BLaER1 (cell line): ENCODE results near the gene KIAA1217.

ENCODE experiments used
- H3K27ac ChIP-seq: shearing (Covaris generic); formaldehyde crosslinking; 2 replicates; pipeline ENCODE4 v1.8.1; 2022
- H3K27me3 ChIP-seq: shearing (Covaris generic); formaldehyde crosslinking; 2 replicates; pipeline ENCODE4 v1.8.1; 2022
- H3K36me3 ChIP-seq: shearing (Covaris generic); formaldehyde crosslinking; 2 replicates; pipeline ENCODE4 v1.8.1; 2022
- H3K4me1 ChIP-seq: shearing (Covaris generic); formaldehyde crosslinking; 2 replicates; pipeline ENCODE4 v1.8.1; 2022
- H3K4me2 ChIP-seq: shearing (Covaris generic); formaldehyde crosslinking; 2 replicates; pipeline ENCODE4 v1.8.1; 2022
- H3K4me3 ChIP-seq: shearing (Covaris generic); formaldehyde crosslinking; 2 replicates; pipeline ENCODE4 v1.8.1; 2022
- H3K9ac ChIP-seq: shearing (Covaris generic); formaldehyde crosslinking; 2 replicates; pipeline ENCODE4 v1.8.1; 2022
- H3K9me3 ChIP-seq: shearing (Covaris generic); formaldehyde crosslinking; 2 replicates; pipeline ENCODE4 v1.8.1; 2022
- H4K20me1 ChIP-seq: shearing (Covaris generic); formaldehyde crosslinking; 2 replicates; pipeline ENCODE4 v1.8.1; 2022
- Cebpa-rat ChIP-seq: shearing (Covaris generic); IDR thresholded peaks from 2 replicates; pipeline ENCODE4 v1.8.1; 2022

KIAA1217 gene

GRCh38 chr10:24375510-24375909, 166.6 kb downstream of the KIAA1217 start:
- Histone ChIP-seq H3K27me3 (no peaks in the 10 kb centered on the region), H4K20me1 (no peaks in the 10 kb centered on the region), H3K4me3 (no peak overlapping the region), H3K9ac (no peak overlapping the region), H3K27ac (no peak overlapping the region), H3K4me1 (no peaks in the 10 kb centered on the region; the same call in 1 of the 2 replicates), H3K4me2 (no peak overlapping the region), H3K9me3 (peaks cover 33% of the 10 kb centered on the region), H3K36me3 (no peaks in the 10 kb centered on the region)
- no peak for TF ChIP-seq Cebpa-rat

GRCh38 chr10:24376731-24377130, 167.8 kb downstream of the KIAA1217 start:
- no peaks in the 10 kb centered on the region for H3K27me3 ChIP-seq
- H3K36me3 ChIP-seq = no peaks in the 10 kb centered on the region
- TF ChIP-seq Cebpa-rat = no peak
- no peak overlapping the region for H3K4me3 ChIP-seq
- H4K20me1 ChIP-seq = no peaks in the 10 kb centered on the region
- no peak overlapping the region for H3K4me2 ChIP-seq
- no peak overlapping the region for H3K9ac ChIP-seq
- peaks cover 20% of the 10 kb centered on the region for H3K9me3 ChIP-seq
- H3K4me1 ChIP-seq = peaks cover 6% of the 10 kb centered on the region
- H3K27ac ChIP-seq = no peak overlapping the region

GRCh38 chr10:24378126-24378920, 169.4 kb downstream of the KIAA1217 start:
- no peak for TF ChIP-seq Cebpa-rat
- Histone ChIP-seq H3K4me1 (peaks cover 22% of the 10 kb centered on the region), H3K4me3 (no peak overlapping the region), H3K4me2 (no peak overlapping the region), H3K36me3 (no peaks in the 10 kb centered on the region), H4K20me1 (no peaks in the 10 kb centered on the region), H3K9me3 (peaks cover 4% of the 10 kb centered on the region; the same call in 1 of the 2 replicates), H3K9ac (no peak overlapping the region), H3K27ac (no peak overlapping the region), H3K27me3 (no peaks in the 10 kb centered on the region)

GRCh38 chr10:24381235-24382010, 172.5 kb downstream of the KIAA1217 start:
- Histone ChIP-seq H3K27me3 (no peaks in the 10 kb centered on the region), H3K27ac (0 out of 2 replicates have a peak overlapping the region, but pooled peaks have one; percentile 1), H3K9ac (no peak overlapping the region), H3K4me1 (peaks cover 42% of the 10 kb centered on the region), H3K36me3 (0 out of 2 replicates have a peak, but pooled peaks cover 6% of the 10 kb centered on the region), H4K20me1 (no peaks in the 10 kb centered on the region), H3K9me3 (no peaks in the 10 kb centered on the region), H3K4me2 (peak overlapping the region; percentile 10; the same call in 1 of the 2 replicates), H3K4me3 (no peak overlapping the region)
- TF ChIP-seq Cebpa-rat = no peak

GRCh38 chr10:24382045-24382444, 173.1 kb downstream of the KIAA1217 start:
- H3K27ac ChIP-seq = 0 out of 2 replicates have a peak overlapping the region, but pooled peaks have one; percentile 1
- H3K36me3 ChIP-seq = 0 out of 2 replicates have a peak, but pooled peaks cover 6% of the 10 kb centered on the region
- no peak for TF ChIP-seq Cebpa-rat
- H3K4me3 ChIP-seq = no peak overlapping the region
- peaks cover 42% of the 10 kb centered on the region for H3K4me1 ChIP-seq
- peak overlapping the region; percentile 10; the same call in 1 of the 2 replicates for H3K4me2 ChIP-seq
- H4K20me1 ChIP-seq = no peaks in the 10 kb centered on the region
- H3K9ac ChIP-seq = no peak overlapping the region
- no peaks in the 10 kb centered on the region for H3K27me3 ChIP-seq
- H3K9me3 ChIP-seq = no peaks in the 10 kb centered on the region

- Histone ChIP-seq H3K27ac (no peak overlapping the region), H3K4me1 (peaks cover 42% of the 10 kb centered on the region), H3K9me3 (no peaks in the 10 kb centered on the region), H3K9ac (no peak overlapping the region), H3K4me2 (peak overlapping the region; percentile 56; the same call in 1 of the 2 replicates), H4K20me1 (no peaks in the 10 kb centered on the region), H3K27me3 (no peaks in the 10 kb centered on the region), H3K4me3 (no peak overlapping the region), H3K36me3 (0 out of 2 replicates have a peak, but pooled peaks cover 6% of the 10 kb centered on the region)
- no peak for TF ChIP-seq Cebpa-rat
These were observed 173.6 kb downstream of the KIAA1217 start for GRCh38 chr10:24382596-24382978.

GRCh38 chr10:24382979-24383663, 174.2 kb downstream of the KIAA1217 start:
- peak overlapping the region; percentile 56 for H3K4me2 ChIP-seq
- H3K27ac ChIP-seq = peak overlapping the region; percentile 68
- H3K9ac ChIP-seq = no peak overlapping the region
- H3K36me3 ChIP-seq = 0 out of 2 replicates have a peak, but pooled peaks cover 6% of the 10 kb centered on the region
- H4K20me1 ChIP-seq = no peaks in the 10 kb centered on the region
- H3K9me3 ChIP-seq = no peaks in the 10 kb centered on the region
- no peak overlapping the region for H3K4me3 ChIP-seq
- TF ChIP-seq Cebpa-rat = no peak
- peaks cover 42% of the 10 kb centered on the region for H3K4me1 ChIP-seq
- H3K27me3 ChIP-seq = no peaks in the 10 kb centered on the region

- Histone ChIP-seq H3K36me3 (0 out of 2 replicates have a peak, but pooled peaks cover 6% of the 10 kb centered on the region), H3K4me2 (peak overlapping the region; percentile 56), H3K4me3 (no peak overlapping the region), H3K27me3 (no peaks in the 10 kb centered on the region), H3K9me3 (no peaks in the 10 kb centered on the region), H3K4me1 (peaks cover 42% of the 10 kb centered on the region), H3K9ac (no peak overlapping the region), H4K20me1 (no peaks in the 10 kb centered on the region), H3K27ac (peak overlapping the region; percentile 68)
- peak; percentile 91 for TF ChIP-seq Cebpa-rat
These were observed 174.8 kb downstream of the KIAA1217 start for GRCh38 chr10:24383681-24384106.

GRCh38 chr10:24384954-24385353, 176.0 kb downstream of the KIAA1217 start:
- no peak overlapping the region for H3K4me3 ChIP-seq

More at GRCh38 chr10:24384954-24385353, 176.0 kb downstream of the KIAA1217 start:
- peak overlapping the region; percentile 68 for H3K27ac ChIP-seq
- no peaks in the 10 kb centered on the region for H3K27me3 ChIP-seq
- H3K4me2 ChIP-seq = peak overlapping the region; percentile 56; the same call in 1 of the 2 replicates
- no peak for TF ChIP-seq Cebpa-rat
- H3K36me3 ChIP-seq = 0 out of 2 replicates have a peak, but pooled peaks cover 6% of the 10 kb centered on the region
- no peak overlapping the region for H3K9ac ChIP-seq
- no peaks in the 10 kb centered on the region for H3K9me3 ChIP-seq
- no peaks in the 10 kb centered on the region for H4K20me1 ChIP-seq
- H3K4me1 ChIP-seq = peaks cover 42% of the 10 kb centered on the region
